GM12878 (cell line): ENCODE measurements around the gene SHB. TPM values are rescaled to one million over a fixed set of nuclear protein-coding genes. Genes with fewer than 3 reads are reported as not detected.

ENCODE experiments used
- ATAC-seq: fragments of 200-7000 bp; cut with Tn5 transposase; 3 replicates; pipeline ENCODE4 v1.9.1; 2020; ENCODE audit warnings: mild to moderate bottlenecking, moderate library complexity
- BruUV-seq: library from RNA; stranded (reverse); fragments of 400-500 nt; replicated peaks from 2 replicates; lab custom pipeline; 2021; lab: Mats Ljungman, UMichigan
- CTCF ChIA-PET: fragments of 300-600 bp; sonication (Branson Sonifier 250); formaldehyde crosslinking; extraction: SDS; loops from one replicate; lab custom pipeline; 2021; ENCODE audit warnings: inconsistent platforms; lab: Yijun Ruan, JAX
- POLR2A ChIA-PET: fragments of 350-600 bp; formaldehyde crosslinking; extraction: SDS; loops from one replicate; lab custom pipeline; 2021; ENCODE audit warnings: inconsistent platforms; lab: Charles Lee
- RAD21 ChIA-PET: fragments of 300-600 bp; sonication (Branson Sonifier 250); formaldehyde crosslinking; loops from one replicate; lab custom pipeline; 2023; ENCODE audit warnings: antibody characterized with exemption; ENCODE audit not compliant: unreplicated experiment; lab: Charles Lee
- SMC1A ChIA-PET: fragments of 300-600 bp; sonication (Branson Sonifier 250); formaldehyde crosslinking; loops from one replicate; lab custom pipeline; 2023; ENCODE audit not compliant: unreplicated experiment, uncharacterized antibody; lab: Charles Lee
- DNase-seq: peaks from one replicate; pipeline ENCODE4 v3.0.0-alpha.2; 2011; ENCODE audit warnings: low read depth, low spot score
- FAIRE-seq: peaks from 3 replicates; lab custom pipeline; 2011; peaks lifted over from hg19 to GRCh38; lab: Jason Lieb, UNC
- H2AFZ ChIP-seq: 2 replicates; pipeline ENCODE4 v1.6.0; 2011; ENCODE audit warnings: low read depth, low read length, control low read depth; ENCODE audit not compliant: control insufficient read depth
- H3K27ac ChIP-seq: 2 replicates; pipeline ENCODE4 v1.5.1; 2011; ENCODE audit warnings: control low read depth; ENCODE audit not compliant: control insufficient read depth, insufficient read depth
- H3K27me3 ChIP-seq, 2 experiments: replicated peaks in 1 of 2; 2 replicates each; pipeline versions ENCODE4 v1.6.0 to v1.6.1; 2011; ENCODE audit warnings: low read length in 1 of 2; ENCODE audit not compliant: control insufficient read depth in 2 of 2, insufficient read depth in 2 of 2
- H3K36me3 ChIP-seq, 2 experiments: 2 replicates each; pipeline ENCODE4 v1.5.1; 2011; ENCODE audit warnings: low read length in 1 of 2; ENCODE audit not compliant: control insufficient read depth in 2 of 2, insufficient read depth in 2 of 2
- H3K4me1 ChIP-seq: 2 replicates; pipeline ENCODE4 v1.6.1; 2011; ENCODE audit warnings: mild to moderate bottlenecking, low read length, moderate library complexity, mixed read lengths; ENCODE audit not compliant: control insufficient read depth, insufficient read depth
- H3K4me2 ChIP-seq: 2 replicates; pipeline ENCODE4 v1.6.0; 2011; ENCODE audit warnings: control low read depth; ENCODE audit not compliant: control insufficient read depth, insufficient read depth
- H3K4me3 ChIP-seq: fragments of 200-600 bp; sonication (generic); 2 replicates; pipeline ENCODE4 v1.5.1; 2016
- H3K79me2 ChIP-seq: 2 replicates; pipeline ENCODE4 v1.6.0; 2011; ENCODE audit warnings: low read length; ENCODE audit not compliant: control insufficient read depth, insufficient read depth
- H3K9ac ChIP-seq: 2 replicates; pipeline ENCODE4 v1.8.0; 2011; ENCODE audit warnings: low read length, control low read depth, mixed read lengths; ENCODE audit not compliant: control insufficient read depth, insufficient read depth
- H3K9me3 ChIP-seq: replicated peaks from 3 replicates; pipeline ENCODE4 v1.5.1; 2011; ENCODE audit warnings: mild to moderate bottlenecking, low read length; ENCODE audit not compliant: control insufficient read depth, insufficient read depth
- H4K20me1 ChIP-seq: 2 replicates; pipeline ENCODE4 v1.6.0; 2011; ENCODE audit not compliant: control insufficient read depth, insufficient read depth
- CHD4 ChIP-seq: fragments of 200-600 bp; sonication (generic); IDR thresholded peaks from 2 replicates; pipeline ENCODE4 v1.6.1; 2016; ENCODE audit warnings: mild to moderate bottlenecking
- CREM ChIP-seq: IDR thresholded peaks from 2 replicates; pipeline ENCODE4 v1.6.1; 2014; ENCODE audit warnings: antibody characterized with exemption, low read depth
- EED ChIP-seq: sonication (generic); IDR thresholded peaks from 2 replicates; pipeline ENCODE4 v1.6.1; 2016; ENCODE audit warnings: antibody characterized with exemption, low read depth
- GATAD2B ChIP-seq: fragments of 450-650 bp; conservative IDR thresholded peaks from 2 replicates; pipeline ENCODE4 v1.6.1; 2017; ENCODE audit warnings: low read depth, mild to moderate bottlenecking, moderate library complexity
- IKZF1 ChIP-seq: fragments of 450-650 bp; conservative IDR thresholded peaks from 2 replicates; pipeline ENCODE4 v1.6.1; 2017; ENCODE audit warnings: antibody characterized with exemption, mild to moderate bottlenecking
- IKZF2 ChIP-seq, 2 experiments: fragments of 450-650 bp; IDR thresholded peaks; 2 replicates each; pipeline ENCODE4 v1.6.1; 2017; ENCODE audit warnings: mild to moderate bottlenecking in 2 of 2, moderate library complexity in 2 of 2
- KDM1A ChIP-seq: fragments of 200-600 bp; sonication (generic); IDR thresholded peaks from 2 replicates; pipeline ENCODE4 v1.6.1; 2016; ENCODE audit warnings: borderline replicate concordance
- MLLT1 ChIP-seq: fragments of 450-650 bp; IDR thresholded peaks from 2 replicates; pipeline ENCODE4 v1.6.1; 2016; ENCODE audit warnings: mild to moderate bottlenecking
- MYB ChIP-seq: fragments of 150-350 bp; IDR thresholded peaks from 2 replicates; pipeline ENCODE4 v1.6.1; 2014; ENCODE audit warnings: mild to moderate bottlenecking, low read depth, low read length, borderline replicate concordance
- RELB ChIP-seq: fragments of 450-650 bp; IDR thresholded peaks from 2 replicates; pipeline ENCODE4 v1.6.1; 2017; ENCODE audit warnings: low read depth, mild to moderate bottlenecking, moderate library complexity
- RUNX3 ChIP-seq: IDR thresholded peaks from 2 replicates; pipeline ENCODE4 v1.6.1; 2012; ENCODE audit warnings: low read length, inconsistent platforms
- SPI1 ChIP-seq: IDR thresholded peaks from 2 replicates; pipeline ENCODE4 v1.6.1; 2011; ENCODE audit warnings: low read depth, mild to moderate bottlenecking, low read length, moderate library complexity, borderline replicate concordance; ENCODE audit not compliant: insufficient read depth
- SREBF2 ChIP-seq: IDR thresholded peaks from 2 replicates; pipeline ENCODE4 v1.6.1; 2012; ENCODE audit warnings: mild to moderate bottlenecking, low read length
- TCF3 ChIP-seq: IDR thresholded peaks from 2 replicates; pipeline ENCODE4 v1.6.1; 2012; ENCODE audit warnings: low read depth, mild to moderate bottlenecking, low read length, borderline replicate concordance; ENCODE audit not compliant: insufficient read depth
- ZNF384 ChIP-seq: IDR thresholded peaks from 2 replicates; pipeline ENCODE4 v1.6.1; 2012; ENCODE audit warnings: low read depth, mild to moderate bottlenecking, low read length, improper control_type of control experiment, borderline replicate concordance
- WGBS: methylation state at CpG from one replicate; pipeline ENCODE4 v1.1.6; 2016; ENCODE audit warnings: low lambda C conversion rate; ENCODE audit not compliant: insufficient replicate concordance, insufficient coverage; ENCODE audit errors: missing lambda C conversion rate; 5-methylcytosine and 5-hydroxymethylcytosine counted together
- in situ Hi-C: fragments of 300-500 bp; cut with MboI; formaldehyde crosslinking; loops from 9 replicates; pipeline ENCODE4 v1.14.3; 2018; ENCODE audit warnings: mixed read lengths
- intact Hi-C: fragments of 100-400 bp; cut with micrococcal nuclease; formaldehyde crosslinking; loops from one replicate; pipeline ENCODE4 v1.14.2; 2022; ENCODE audit not compliant: unreplicated experiment
- polyA plus RNA-seq, 11 experiments: library from polyadenylated mRNA; depleted of rRNA in 4 of 11; unstranded in 6 of 11; stranded (reverse) in 5 of 11; fragments of >200 nt; fragmentation: Nextera tagmentation in 4 of 11; fragmentation: Illumina TruSeq in 1 of 11; extraction: Ambion mirVana in 4 of 11; extraction: Trizol in 1 of 11; gene quantifications; 1 replicate in 1 of 11; 2 replicates in 10 of 11; pipeline versions ENCODE4 v1.2.1 to v1.2.3, GENCODE V29; 2011 to 2016; ENCODE audit warnings: inconsistent platforms in 2 of 11, missing spikeins in 2 of 11, low read depth in 1 of 11
- total RNA-seq, 4 experiments: library from RNA; depleted of rRNA in 3 of 4; stranded (reverse); fragments of >200 nt in 3 of 4; fragmentation: Illumina TruSeq in 1 of 4; extraction: Trizol in 1 of 4; gene quantifications; 2 replicates each; pipeline versions ENCODE4 v1.2.1 to v1.2.3, GENCODE V29; 2013 to 2021
- TF ChIP-seq, protein P1 (sequence below): fragments of 150-350 bp; IDR thresholded peaks from 2 replicates; pipeline ENCODE4 v1.6.1; 2016; ENCODE audit warnings: low read depth, low read length

Gene SHB
- total and polyA plus RNA-seq, 10 of the 15 experiments (the other 5 are each of a cell fraction or from before 2014, with no cell fraction given) = 0.29 to 6.2 (median 1.3) TPM

DNA sequence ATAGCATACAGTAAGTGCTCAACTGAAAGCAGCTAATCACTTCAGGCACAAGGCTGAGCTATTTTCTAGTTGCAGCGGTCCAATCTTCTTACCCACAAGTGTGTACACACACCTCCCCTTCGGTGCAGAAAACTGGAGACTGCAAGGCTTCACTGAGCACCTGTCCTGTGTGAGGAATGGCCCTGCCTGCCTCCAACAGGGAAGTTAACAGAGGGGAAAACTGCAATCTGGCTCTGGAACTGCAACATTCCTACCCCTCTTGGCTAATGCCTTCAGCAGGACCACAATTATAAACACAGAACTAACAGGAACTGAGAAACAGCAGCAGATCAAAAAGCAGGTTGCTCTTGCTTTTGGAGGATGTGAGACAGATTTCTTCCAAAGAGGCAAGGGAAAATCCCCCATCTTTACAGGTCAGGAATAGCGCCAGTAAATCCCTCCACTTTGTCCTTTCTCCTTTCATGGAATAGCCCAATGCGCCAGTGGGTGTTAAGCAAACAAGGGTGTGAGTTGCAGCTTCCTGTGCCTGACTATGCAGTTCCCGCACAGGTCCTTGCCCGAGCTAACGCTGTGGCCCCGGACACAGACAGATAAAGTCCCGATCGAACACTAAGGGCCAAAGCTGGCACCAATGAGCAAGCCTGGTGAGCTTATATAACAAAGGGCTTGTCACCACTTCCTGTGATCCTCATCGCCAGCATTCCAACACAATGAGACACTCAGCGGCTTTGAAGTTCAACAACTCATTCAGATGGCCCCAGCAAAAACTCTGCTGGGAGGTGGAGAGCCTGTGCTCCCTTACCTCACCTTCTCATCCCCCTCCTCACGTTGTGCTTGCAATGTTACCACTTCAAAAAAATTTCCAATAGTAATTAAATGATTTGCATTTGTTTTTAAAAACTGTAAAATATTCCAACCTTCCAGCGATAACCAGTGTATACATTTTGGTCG lies 21.5 kb downstream of the SHB start:
- H3K79me2 ChIP-seq = no peaks in the 10 kb centered on the region
- no peaks in the 10 kb centered on the region; a peak in 2 of 4 replicates for H3K27me3 ChIP-seq
- H3K4me2 ChIP-seq = peak overlapping the region; percentile 1; the same call in 1 of the 2 replicates
- H4K20me1 ChIP-seq = no peaks in the 10 kb centered on the region; the same call in 1 of the 2 replicates
- in situ Hi-C loops = no loop called here
- SMC1A ChIA-PET = interaction anchor here (0.7 to 1.5 kb wide), 4 partner anchors 15 to 136 kb away, joined by 3 to 4 read pairs (median 3); no protein-coding TSS in a partner anchor
- peaks cover 10% of the 10 kb centered on the region for H3K4me1 ChIP-seq
- no peak for FAIRE-seq
- no peak overlapping the region for H3K4me3 ChIP-seq
- no peak for DNase-seq
- no peaks in the 10 kb centered on the region for H3K9me3 ChIP-seq
- CTCF ChIA-PET = interaction anchor here (0.6 kb wide), 1 partner anchor 213 kb away, joined by 3 read pairs; no protein-coding TSS in a partner anchor
- POLR2A ChIA-PET = interaction anchor here (0.8 kb wide), 1 partner anchor 13 kb away, joined by 3 read pairs; no protein-coding TSS in a partner anchor
- no peak overlapping the region for H3K9ac ChIP-seq
- no peak; the same call in 1 of the 3 replicates for ATAC-seq
- H2AFZ ChIP-seq = no peak overlapping the region; the same call in 1 of the 2 replicates
- 26% methylated on average over 15 of the region's 15 CpGs for WGBS
- H3K27ac ChIP-seq = no peak overlapping the region
- intact Hi-C loops = no loop called here
- no peaks in the 10 kb centered on the region for H3K36me3 ChIP-seq
- RAD21 ChIA-PET = interaction anchor here (1.4 kb wide), 1 partner anchor 13 kb away, joined by 3 read pairs; no protein-coding TSS in a partner anchor
- BruUV-seq = no TSS peak
- TF ChIP-seq RELB (peak; percentile 39; the same call in 1 of the 2 replicates), IKZF2 (IDR thresholded peaks at IDR 0.05) (peak; percentile 39 to 41; a peak in 3 of 4 replicates), SPI1 (peak; percentile 79), SREBF2 (no peak), EED (peak; percentile 81), IKZF1 (peak; percentile 69), MYB (no peak), GATAD2B (no peak), RUNX3 (peak; percentile 48), MLLT1 (0 out of 2 replicates have a peak, but pooled peaks have one; percentile 40), ZNF384 (no peak), CREM (no peak), CHD4 (no peak), TCF3 (no peak), KDM1A (no peak)
- TF ChIP-seq, protein P1, sequence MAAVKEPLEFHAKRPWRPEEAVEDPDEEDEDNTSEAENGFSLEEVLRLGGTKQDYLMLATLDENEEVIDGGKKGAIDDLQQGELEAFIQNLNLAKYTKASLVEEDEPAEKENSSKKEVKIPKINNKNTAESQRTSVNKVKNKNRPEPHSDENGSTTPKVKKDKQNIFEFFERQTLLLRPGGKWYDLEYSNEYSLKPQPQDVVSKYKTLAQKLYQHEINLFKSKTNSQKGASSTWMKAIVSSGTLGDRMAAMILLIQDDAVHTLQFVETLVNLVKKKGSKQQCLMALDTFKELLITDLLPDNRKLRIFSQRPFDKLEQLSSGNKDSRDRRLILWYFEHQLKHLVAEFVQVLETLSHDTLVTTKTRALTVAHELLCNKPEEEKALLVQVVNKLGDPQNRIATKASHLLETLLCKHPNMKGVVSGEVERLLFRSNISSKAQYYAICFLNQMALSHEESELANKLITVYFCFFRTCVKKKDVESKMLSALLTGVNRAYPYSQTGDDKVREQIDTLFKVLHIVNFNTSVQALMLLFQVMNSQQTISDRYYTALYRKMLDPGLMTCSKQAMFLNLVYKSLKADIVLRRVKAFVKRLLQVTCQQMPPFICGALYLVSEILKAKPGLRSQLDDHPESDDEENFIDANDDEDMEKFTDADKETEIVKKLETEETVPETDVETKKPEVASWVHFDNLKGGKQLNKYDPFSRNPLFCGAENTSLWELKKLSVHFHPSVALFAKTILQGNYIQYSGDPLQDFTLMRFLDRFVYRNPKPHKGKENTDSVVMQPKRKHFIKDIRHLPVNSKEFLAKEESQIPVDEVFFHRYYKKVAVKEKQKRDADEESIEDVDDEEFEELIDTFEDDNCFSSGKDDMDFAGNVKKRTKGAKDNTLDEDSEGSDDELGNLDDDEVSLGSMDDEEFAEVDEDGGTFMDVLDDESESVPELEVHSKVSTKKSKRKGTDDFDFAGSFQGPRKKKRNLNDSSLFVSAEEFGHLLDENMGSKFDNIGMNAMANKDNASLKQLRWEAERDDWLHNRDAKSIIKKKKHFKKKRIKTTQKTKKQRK = no peak
